ENCODE data around the gene ABLIM2. TPM values are rescaled to one million over a fixed set of nuclear protein-coding genes. Genes with fewer than 3 reads are reported as not detected.

Gene ABLIM2
- total RNA-seq, 2 experiments from 2014 or later: 0.58 to 0.64 TPM

DNA sequence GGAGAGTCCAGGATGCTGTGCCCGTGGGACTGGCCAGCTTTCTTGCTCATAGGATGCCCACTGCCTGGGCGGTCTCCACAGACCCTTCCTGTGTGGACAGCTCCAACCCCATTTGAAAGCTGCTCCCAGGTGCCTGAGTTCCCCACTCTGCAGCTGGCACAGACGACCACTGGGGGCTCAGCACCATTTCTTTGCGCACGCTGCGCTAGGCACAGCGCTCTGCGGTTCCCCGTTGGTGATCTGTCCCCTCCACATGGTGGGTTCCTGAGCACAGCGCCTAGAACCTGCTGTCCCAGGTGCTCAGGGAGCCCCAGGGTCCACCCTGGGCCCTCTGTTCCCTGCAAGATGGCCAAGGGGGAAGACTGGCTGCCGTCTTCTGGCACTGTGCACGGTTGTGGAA lies 173.5 kb downstream of the ABLIM2 start:
- DNase-seq (no peak), ATAC-seq (no peak)
- Mint-ChIP-seq H3K9me3 (ENCODE audit: low read depth) (no peaks in the 10 kb centered on the region), H3K4me1 (peaks cover 3% of the 10 kb centered on the region), H3K4me3 (no peak overlapping the region), H3K27me3 (no peaks in the 10 kb centered on the region), H3K36me3 (ENCODE audit: low read depth) (no peaks in the 10 kb centered on the region), H3K27ac (no peak overlapping the region)
- intact Hi-C loops (cut with DNase I, micrococcal nuclease): loop anchor here (5.0 to 10.0 kb wide), 2 partner anchors 223 to 790 kb away; partner anchors contain the start of gene SORCS2 (in 2 of the 2)
- POLR2A ChIA-PET: no interaction called here
- CTCF ChIA-PET: interaction anchor here (0.8 to 7.5 kb wide), 2 partner anchors 123 to 181 kb away, joined by 3 to 86 read pairs; no protein-coding TSS in a partner anchor

DNA sequence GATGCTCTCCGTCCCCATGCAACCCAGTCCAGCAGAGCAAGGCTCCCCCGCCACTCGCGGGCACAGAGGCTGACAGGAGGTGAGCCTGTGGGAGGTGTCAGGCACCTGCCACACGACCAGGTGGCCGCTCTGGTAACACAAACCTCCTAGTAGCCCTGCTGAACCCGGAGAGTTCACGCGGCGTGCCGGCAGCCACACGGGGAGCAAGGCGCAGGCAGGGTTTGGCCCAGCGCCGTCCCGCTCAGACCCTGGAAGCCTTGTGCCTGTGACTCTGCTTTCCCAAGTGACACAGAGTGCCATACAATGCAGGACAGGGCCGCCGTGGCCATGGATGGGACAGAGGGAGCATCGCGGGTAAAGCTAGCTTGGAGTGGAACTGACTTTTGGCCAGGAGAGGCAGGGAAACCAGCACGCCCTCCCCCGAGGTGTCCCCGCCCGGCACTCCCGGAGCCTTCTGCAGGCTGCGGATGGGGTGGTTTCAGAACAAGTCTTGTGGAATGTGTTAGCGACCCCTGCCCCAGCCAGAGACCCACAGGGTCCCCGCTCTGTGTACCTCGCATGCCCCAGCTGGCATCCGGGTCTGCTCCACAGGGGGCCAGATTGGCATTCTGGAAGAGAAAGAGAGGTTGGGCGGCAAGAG lies 174.2 kb downstream of the ABLIM2 start:
- H3K36me3 Mint-ChIP-seq (ENCODE audit: low read depth): no peaks in the 10 kb centered on the region
- no peak overlapping the region for H3K27ac Mint-ChIP-seq
- H3K27me3 Mint-ChIP-seq: no peaks in the 10 kb centered on the region
- ChIA-PET CTCF (interaction anchor here (0.8 to 7.5 kb wide), 2 partner anchors 123 to 180 kb away, joined by 3 to 86 read pairs; no protein-coding TSS in a partner anchor), POLR2A (no interaction called here)
- DNase-seq (no peak), ATAC-seq (no peak)
- no peak overlapping the region for H3K4me3 Mint-ChIP-seq
- intact Hi-C loops (cut with DNase I, micrococcal nuclease): loop anchor here (10.0 kb wide), 1 partner anchor 790 kb away; the partner anchor contains the start of gene SORCS2 (in 2 of the 2)
- peaks cover 3% of the 10 kb centered on the region for H3K4me1 Mint-ChIP-seq
- H3K9me3 Mint-ChIP-seq (ENCODE audit: low read depth): no peaks in the 10 kb centered on the region

DNA sequence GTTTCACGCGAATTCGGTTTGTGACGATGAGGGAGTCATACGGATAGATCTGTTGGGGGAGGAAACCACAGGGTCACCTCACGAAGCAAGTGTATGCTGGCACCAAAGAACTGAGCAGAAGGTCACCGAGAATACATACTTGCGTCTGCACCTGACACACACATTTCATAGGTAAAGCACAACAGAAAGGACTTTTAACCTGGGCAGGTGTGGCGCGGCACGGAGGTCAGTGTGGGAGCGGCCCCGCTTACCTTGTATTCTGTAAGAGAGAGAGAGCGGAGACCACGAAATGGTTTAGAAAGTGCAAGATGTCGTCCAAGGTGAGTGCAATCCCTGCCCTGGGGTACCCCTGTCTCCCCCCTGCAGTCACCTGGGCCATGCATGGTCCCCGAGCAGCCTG lies 175.3 kb downstream of the ABLIM2 start:
- no peak for ATAC-seq
- intact Hi-C loops (cut with DNase I, micrococcal nuclease): loop anchor here (10.0 kb wide), 1 partner anchor 788 kb away; the partner anchor contains the start of gene SORCS2 (in 2 of the 2)
- ChIA-PET CTCF (no interaction called here), POLR2A (no interaction called here)
- Mint-ChIP-seq H3K9me3 (ENCODE audit: low read depth) (no peaks in the 10 kb centered on the region), H3K36me3 (ENCODE audit: low read depth) (no peaks in the 10 kb centered on the region), H3K27ac (no peak overlapping the region), H3K4me1 (peaks cover 3% of the 10 kb centered on the region), H3K4me3 (no peak overlapping the region), H3K27me3 (no peaks in the 10 kb centered on the region)
- no peak for DNase-seq

DNA sequence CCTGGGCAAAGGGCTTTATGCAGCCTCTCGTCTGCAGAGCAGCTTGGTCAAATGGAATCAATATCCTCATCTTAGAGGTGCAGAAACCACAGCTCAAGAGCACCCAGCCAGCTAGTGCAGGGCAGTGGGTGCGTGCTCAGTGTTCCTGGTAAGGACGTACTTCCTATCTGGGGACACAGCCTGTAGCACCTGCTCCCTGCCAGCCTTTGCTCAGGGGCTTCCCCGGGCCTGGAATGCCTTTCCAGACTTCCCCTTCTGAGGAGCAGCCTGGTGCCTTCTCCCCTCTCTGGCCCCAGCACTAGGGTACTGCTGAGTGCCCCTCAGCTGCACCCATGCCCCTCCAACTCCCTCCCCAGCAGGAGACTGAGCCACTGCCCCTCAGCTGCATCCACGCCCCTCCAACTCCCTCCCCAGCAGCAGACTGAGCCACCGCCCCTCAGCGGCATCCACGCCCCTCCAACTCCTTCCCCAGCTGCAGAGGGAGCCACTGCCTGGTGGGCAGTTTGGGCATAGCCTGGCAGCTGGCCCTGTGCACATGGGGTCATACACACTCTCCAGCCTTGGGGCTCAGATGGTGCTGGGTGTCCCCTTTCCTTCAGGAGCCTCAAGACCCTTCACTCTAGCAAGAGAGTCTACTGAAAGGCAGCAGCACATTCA lies 176.7 kb downstream of the ABLIM2 start:
- H3K4me3 Mint-ChIP-seq: no peak overlapping the region
- H3K9me3 Mint-ChIP-seq (ENCODE audit: low read depth): no peaks in the 10 kb centered on the region
- H3K27me3 Mint-ChIP-seq: no peaks in the 10 kb centered on the region
- CTCF ChIA-PET: no interaction called here
- POLR2A ChIA-PET: no interaction called here
- H3K4me1 Mint-ChIP-seq: peaks cover 3% of the 10 kb centered on the region
- no peaks in the 10 kb centered on the region for H3K36me3 Mint-ChIP-seq (ENCODE audit: low read depth)
- no peak overlapping the region for H3K27ac Mint-ChIP-seq
- ATAC-seq (no peak), DNase-seq (no peak)
- intact Hi-C loops (cut with DNase I, micrococcal nuclease): loop anchor here (10.0 kb wide), 1 partner anchor 787 kb away; the partner anchor contains the start of gene SORCS2 (in 2 of the 2)

DNA sequence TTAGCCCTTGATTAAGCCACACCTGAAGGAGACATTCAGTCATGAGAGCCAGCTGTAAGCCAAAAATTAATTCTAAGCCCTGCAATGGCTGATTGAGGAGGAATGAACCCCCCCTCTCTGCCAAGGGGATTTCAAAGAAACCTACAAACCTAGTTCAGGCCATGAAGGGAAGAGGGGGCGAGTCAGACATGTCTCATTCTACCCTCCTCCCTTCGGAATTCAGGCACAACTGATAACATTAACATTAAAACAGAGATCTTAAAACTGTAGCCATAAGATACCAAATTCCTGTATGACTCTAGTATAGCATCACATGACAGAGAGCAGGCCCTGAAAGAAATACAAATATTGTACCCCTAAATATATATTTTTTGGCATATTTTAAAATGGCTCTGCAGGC lies 178.6 kb downstream of the ABLIM2 start:
- no peaks in the 10 kb centered on the region for H3K4me1 Mint-ChIP-seq
- H3K27me3 Mint-ChIP-seq: no peaks in the 10 kb centered on the region
- no peak overlapping the region for H3K27ac Mint-ChIP-seq
- ChIA-PET POLR2A (no interaction called here), CTCF (interaction anchor here (2.6 kb wide), 1 partner anchor 9 kb away, joined by 12 read pairs; no protein-coding TSS in a partner anchor)
- intact Hi-C loops (cut with DNase I, micrococcal nuclease): loop anchor here (10.0 kb wide), 1 partner anchor 785 kb away; the partner anchor contains the start of gene SORCS2 (in 2 of the 2)
- H3K4me3 Mint-ChIP-seq: no peak overlapping the region
- H3K9me3 Mint-ChIP-seq (ENCODE audit: low read depth): no peaks in the 10 kb centered on the region
- H3K36me3 Mint-ChIP-seq (ENCODE audit: low read depth): no peaks in the 10 kb centered on the region
- DNase-seq (no peak), ATAC-seq (no peak)

DNA sequence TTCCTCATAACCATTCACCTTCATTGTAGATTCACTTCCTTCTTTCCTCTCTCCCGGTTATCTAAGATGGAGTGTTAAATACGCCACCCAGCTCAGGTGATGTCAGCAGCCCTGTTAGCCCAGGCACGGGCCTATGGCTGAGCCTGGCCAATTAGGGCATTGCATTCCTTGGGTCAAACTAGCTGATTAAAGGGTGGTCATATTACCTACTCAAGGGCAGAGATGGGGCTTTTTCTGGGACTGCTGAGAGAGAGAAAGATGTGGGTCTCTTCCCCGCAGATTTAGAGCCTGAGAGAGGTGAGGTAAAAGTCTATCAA lies 179.0 kb downstream of the ABLIM2 start:
- H3K27ac Mint-ChIP-seq: no peak overlapping the region
- DNase-seq: no peak

DNA sequence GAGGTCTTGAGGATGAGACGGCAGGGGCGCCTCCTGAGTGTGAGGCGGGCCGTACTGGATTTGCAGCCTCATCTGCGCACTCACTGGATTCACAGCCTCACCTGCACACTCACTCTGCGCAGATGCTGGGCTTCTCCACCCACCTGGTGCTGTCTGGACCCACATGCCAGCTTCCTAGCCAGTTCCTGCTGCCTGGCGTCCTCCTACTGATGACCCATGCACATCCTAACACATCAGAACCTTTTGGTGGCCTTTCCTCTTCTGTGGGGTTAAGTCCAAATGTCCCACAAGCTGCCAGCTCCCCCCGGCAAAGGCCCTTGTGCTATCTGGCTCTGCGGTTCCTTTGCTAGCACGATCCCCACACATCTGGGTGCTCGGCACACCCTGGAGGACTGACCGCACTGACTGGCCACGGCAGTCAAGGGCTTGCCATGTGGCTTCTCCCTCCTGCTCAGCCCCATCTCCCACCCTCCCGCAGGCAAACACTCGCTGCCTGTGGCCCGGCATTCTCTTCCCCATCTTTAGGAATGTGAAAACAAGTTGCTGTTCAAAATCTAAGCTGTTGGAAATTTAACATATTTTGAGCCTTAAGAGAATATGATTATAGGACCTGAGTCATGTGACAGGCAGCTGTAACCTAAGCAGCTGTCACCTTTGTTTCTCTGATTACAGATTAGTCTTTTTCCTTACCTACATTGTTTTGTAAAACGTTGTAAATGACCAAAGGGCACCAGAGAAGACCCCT lies 179.5 kb downstream of the ABLIM2 start:
- intact Hi-C loops (cut with DNase I, micrococcal nuclease): loop anchor here in 1 of 2 experiments (10.0 kb wide), 1 partner anchor 456 kb away; no protein-coding TSS in a partner anchor
- no peak for ATAC-seq
- no peaks in the 10 kb centered on the region for H3K4me1 Mint-ChIP-seq
- no peak for DNase-seq
- H3K36me3 Mint-ChIP-seq (ENCODE audit: low read depth): no peaks in the 10 kb centered on the region
- H3K27me3 Mint-ChIP-seq: no peaks in the 10 kb centered on the region
- H3K9me3 Mint-ChIP-seq (ENCODE audit: low read depth): no peaks in the 10 kb centered on the region
- H3K27ac Mint-ChIP-seq: no peak overlapping the region
- POLR2A ChIA-PET: no interaction called here
- CTCF ChIA-PET: interaction anchor here (2.6 kb wide), 1 partner anchor 10 kb away, joined by 12 read pairs; no protein-coding TSS in a partner anchor
- H3K4me3 Mint-ChIP-seq: no peak overlapping the region

More for the DNA sequence above, 179.0 kb downstream of the ABLIM2 start:
- ChIA-PET POLR2A (no interaction called here), CTCF (interaction anchor here (2.6 kb wide), 1 partner anchor 9 kb away, joined by 12 read pairs; no protein-coding TSS in a partner anchor)
- H3K9me3 Mint-ChIP-seq (ENCODE audit: low read depth): no peaks in the 10 kb centered on the region
- ATAC-seq: no peak
- H3K4me3 Mint-ChIP-seq: no peak overlapping the region
- H3K36me3 Mint-ChIP-seq (ENCODE audit: low read depth): no peaks in the 10 kb centered on the region
- intact Hi-C loops (cut with DNase I, micrococcal nuclease): loop anchor here in 1 of 2 experiments (10.0 kb wide), 1 partner anchor 455 kb away; no protein-coding TSS in a partner anchor
- no peaks in the 10 kb centered on the region for H3K27me3 Mint-ChIP-seq
- no peaks in the 10 kb centered on the region for H3K4me1 Mint-ChIP-seq

DNA sequence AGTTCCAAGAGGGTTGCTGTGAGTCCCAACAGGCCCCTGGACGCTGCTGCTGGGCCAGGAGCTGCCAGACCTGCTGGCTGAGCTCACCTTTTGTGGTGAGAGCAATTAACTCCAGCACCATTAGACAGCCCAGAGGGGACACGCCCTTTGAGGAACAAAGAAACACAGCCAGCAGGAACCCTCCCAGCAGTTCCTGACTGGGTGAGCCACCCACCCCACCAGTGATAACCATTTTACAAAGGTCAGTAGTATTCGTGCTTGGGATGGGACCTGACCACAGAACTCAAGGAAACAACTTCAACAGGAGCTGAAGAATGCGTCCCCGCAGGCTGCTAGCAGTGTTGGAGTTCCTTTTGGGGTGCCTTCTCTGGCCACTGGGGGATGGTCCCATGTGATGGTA lies 180.1 kb downstream of the ABLIM2 start:
- DNase-seq (no peak), ATAC-seq (no peak)
- H3K4me3 Mint-ChIP-seq: no peak overlapping the region
- peaks cover 3% of the 10 kb centered on the region for H3K4me1 Mint-ChIP-seq
- no peak overlapping the region for H3K27ac Mint-ChIP-seq
- intact Hi-C loops (cut with DNase I, micrococcal nuclease): loop anchor here in 1 of 2 experiments (10.0 kb wide), 1 partner anchor 456 kb away; no protein-coding TSS in a partner anchor
- H3K27me3 Mint-ChIP-seq: no peaks in the 10 kb centered on the region
- ChIA-PET POLR2A (no interaction called here), CTCF (interaction anchor here (1.2 to 2.6 kb wide), 3 partner anchors 10 to 174 kb away, joined by 3 to 12 read pairs (median 3); no protein-coding TSS in a partner anchor)
- H3K36me3 Mint-ChIP-seq (ENCODE audit: low read depth): no peaks in the 10 kb centered on the region
- no peaks in the 10 kb centered on the region for H3K9me3 Mint-ChIP-seq (ENCODE audit: low read depth)

DNA sequence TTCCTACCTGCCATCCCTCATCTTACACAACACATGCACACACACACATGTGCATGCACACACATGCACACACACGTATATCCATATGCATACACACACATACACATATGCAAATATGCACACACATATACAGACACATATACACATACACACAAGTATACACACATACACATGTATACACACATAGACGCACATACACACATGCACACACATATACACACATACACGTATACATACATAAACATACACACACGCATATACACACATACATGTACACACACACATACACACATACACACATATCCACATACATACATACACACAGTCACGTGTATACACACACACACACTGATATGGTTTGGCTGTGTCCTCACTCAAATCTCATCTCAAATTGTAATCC lies 182.0 kb downstream of the ABLIM2 start:
- no peak for ATAC-seq

DNA sequence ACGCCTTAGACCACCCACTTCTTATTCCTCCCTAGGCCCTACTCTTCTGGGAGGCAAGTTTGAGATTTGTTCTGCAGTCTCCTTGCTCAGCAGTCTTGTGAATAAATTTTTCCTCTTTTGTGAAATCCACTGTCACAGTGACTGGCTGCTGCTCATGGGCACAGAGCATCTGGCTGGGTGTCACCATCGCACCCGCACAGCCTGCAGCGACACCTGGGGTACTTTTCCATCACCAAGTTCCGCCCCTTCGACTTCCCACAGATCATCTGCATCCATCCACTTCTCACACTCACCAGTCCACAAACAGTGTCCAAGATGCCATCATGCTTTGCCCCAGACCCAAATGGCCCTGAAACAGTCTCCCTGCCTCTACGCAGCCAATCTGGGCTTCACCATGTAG lies 182.6 kb downstream of the ABLIM2 start:
- peaks cover 8% of the 10 kb centered on the region for H3K36me3 Mint-ChIP-seq (ENCODE audit: low read depth)
- intact Hi-C loops (cut with DNase I, micrococcal nuclease): loop anchor here in 1 of 2 experiments (10.0 kb wide), 1 partner anchor 459 kb away; no protein-coding TSS in a partner anchor
- no peaks in the 10 kb centered on the region for H3K9me3 Mint-ChIP-seq (ENCODE audit: low read depth)
- ChIA-PET POLR2A (no interaction called here), CTCF (no interaction called here)
- no peaks in the 10 kb centered on the region for H3K27me3 Mint-ChIP-seq
- no peak overlapping the region for H3K4me3 Mint-ChIP-seq
- H3K4me1 Mint-ChIP-seq: peaks cover 24% of the 10 kb centered on the region
- no peak overlapping the region for H3K27ac Mint-ChIP-seq
- DNase-seq: no peak
- ATAC-seq: no peak

More for the DNA sequence above, 182.0 kb downstream of the ABLIM2 start:
- H3K4me1 Mint-ChIP-seq: peaks cover 19% of the 10 kb centered on the region
- H3K27me3 Mint-ChIP-seq: no peaks in the 10 kb centered on the region
- intact Hi-C loops (cut with DNase I, micrococcal nuclease): loop anchor here in 1 of 2 experiments (10.0 kb wide), 1 partner anchor 458 kb away; no protein-coding TSS in a partner anchor
- no peaks in the 10 kb centered on the region for H3K9me3 Mint-ChIP-seq (ENCODE audit: low read depth)
- DNase-seq: no peak
- peaks cover 8% of the 10 kb centered on the region for H3K36me3 Mint-ChIP-seq (ENCODE audit: low read depth)
- H3K27ac Mint-ChIP-seq: no peak overlapping the region
- no peak overlapping the region for H3K4me3 Mint-ChIP-seq
- ChIA-PET POLR2A (no interaction called here), CTCF (no interaction called here)

DNA sequence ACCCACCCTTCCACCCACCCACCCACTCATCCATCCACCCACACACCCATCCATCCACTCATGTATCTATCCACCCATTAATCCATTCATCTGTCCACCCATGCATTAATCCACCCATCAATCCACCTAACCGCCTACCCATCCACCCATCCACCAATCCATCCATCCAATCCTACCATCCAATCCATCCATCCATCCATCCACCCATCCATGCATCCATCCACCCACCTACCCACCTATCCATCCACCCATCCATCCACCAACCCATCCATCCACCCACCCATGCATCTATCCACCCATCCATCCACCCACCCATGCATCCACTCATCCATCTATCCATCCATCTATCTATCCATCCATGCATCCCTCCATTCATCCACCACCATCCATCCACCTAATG lies 184.2 kb downstream of the ABLIM2 start:
- POLR2A ChIA-PET: interaction anchor here (0.7 kb wide), 1 partner anchor 207 kb away, joined by 5 read pairs; no protein-coding TSS in a partner anchor
- no peaks in the 10 kb centered on the region for H3K27me3 Mint-ChIP-seq
- peaks cover 37% of the 10 kb centered on the region for H3K4me1 Mint-ChIP-seq
- H3K9me3 Mint-ChIP-seq (ENCODE audit: low read depth): no peaks in the 10 kb centered on the region
- peaks cover 12% of the 10 kb centered on the region for H3K36me3 Mint-ChIP-seq (ENCODE audit: low read depth)
- DNase-seq: no peak
- no peak for ATAC-seq
- intact Hi-C loops (cut with DNase I, micrococcal nuclease): loop anchor here in 1 of 2 experiments (10.0 kb wide), 1 partner anchor 460 kb away; no protein-coding TSS in a partner anchor
- CTCF ChIA-PET: interaction anchor here (1.0 kb wide), 2 partner anchors 13 to 130 kb away, joined by 3 to 4 read pairs; no protein-coding TSS in a partner anchor
- no peak overlapping the region for H3K4me3 Mint-ChIP-seq
- no peak overlapping the region for H3K27ac Mint-ChIP-seq

Measured in activated CD4-positive, alpha-beta T cell treated with anti-CD3 and anti-CD28 coated beads for 36 hours (primary cell).